ENCODE data around the gene PER3.

PER3 gene

GRCh38 chr1:7760245-7760644, 23.8 kb upstream of the PER3 start:
- Histone ChIP-seq H3K9me3 (ENCODE audit: insufficient read depth, low read depth, low read length) (no peaks in the 10 kb centered on the region), H4K20me1 (ENCODE audit: insufficient read depth, low read length, poor library complexity, severe bottlenecking) (no peaks in the 10 kb centered on the region), H3K27me3 (ENCODE audit: insufficient read depth, low read length, poor library complexity, severe bottlenecking) (no peaks in the 10 kb centered on the region), H3F3A (ENCODE audit: low read depth) (no peaks in the 10 kb centered on the region), H3K9me2 (replicated peaks; ENCODE audit: low read depth, low read length) (no peaks in the 10 kb centered on the region), H3K4me2 (ENCODE audit: low read depth, low read length, poor library complexity, severe bottlenecking) (no peak overlapping the region), H3K36me3 (ENCODE audit: insufficient read depth, low read length) (no peaks in the 10 kb centered on the region), H3K4me3 (ENCODE audit: low read length, poor library complexity, severe bottlenecking) (no peak overlapping the region), H3K79me2 (ENCODE audit: insufficient read depth, low read length) (no peaks in the 10 kb centered on the region), H3K4me1 (ENCODE audit: insufficient read depth, low read length, poor library complexity, severe bottlenecking) (no peaks in the 10 kb centered on the region), H2AFZ (ENCODE audit: low read length) (no peak overlapping the region), H3K9ac (ENCODE audit: low read depth, low read length, poor library complexity, severe bottlenecking) (no peak overlapping the region)
- TF ChIP-seq, protein P1, sequence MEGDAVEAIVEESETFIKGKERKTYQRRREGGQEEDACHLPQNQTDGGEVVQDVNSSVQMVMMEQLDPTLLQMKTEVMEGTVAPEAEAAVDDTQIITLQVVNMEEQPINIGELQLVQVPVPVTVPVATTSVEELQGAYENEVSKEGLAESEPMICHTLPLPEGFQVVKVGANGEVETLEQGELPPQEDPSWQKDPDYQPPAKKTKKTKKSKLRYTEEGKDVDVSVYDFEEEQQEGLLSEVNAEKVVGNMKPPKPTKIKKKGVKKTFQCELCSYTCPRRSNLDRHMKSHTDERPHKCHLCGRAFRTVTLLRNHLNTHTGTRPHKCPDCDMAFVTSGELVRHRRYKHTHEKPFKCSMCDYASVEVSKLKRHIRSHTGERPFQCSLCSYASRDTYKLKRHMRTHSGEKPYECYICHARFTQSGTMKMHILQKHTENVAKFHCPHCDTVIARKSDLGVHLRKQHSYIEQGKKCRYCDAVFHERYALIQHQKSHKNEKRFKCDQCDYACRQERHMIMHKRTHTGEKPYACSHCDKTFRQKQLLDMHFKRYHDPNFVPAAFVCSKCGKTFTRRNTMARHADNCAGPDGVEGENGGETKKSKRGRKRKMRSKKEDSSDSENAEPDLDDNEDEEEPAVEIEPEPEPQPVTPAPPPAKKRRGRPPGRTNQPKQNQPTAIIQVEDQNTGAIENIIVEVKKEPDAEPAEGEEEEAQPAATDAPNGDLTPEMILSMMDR (conservative IDR thresholded peaks at IDR 0.05; ENCODE audit: low read length), result no peak
- no peak for TF ChIP-seq EZH2phosphoT487 (IDR thresholded peaks at IDR 0.05; ENCODE audit: borderline replicate concordance)

GRCh38 chr1:7761103-7761502, 23.0 kb upstream of the PER3 start:
- Histone ChIP-seq H3K4me1 (ENCODE audit: insufficient read depth, low read length, poor library complexity, severe bottlenecking) (no peaks in the 10 kb centered on the region), H3K4me2 (ENCODE audit: low read depth, low read length, poor library complexity, severe bottlenecking) (no peak overlapping the region), H3K79me2 (ENCODE audit: insufficient read depth, low read length) (no peaks in the 10 kb centered on the region), H3K9me2 (replicated peaks; ENCODE audit: low read depth, low read length) (no peaks in the 10 kb centered on the region), H3K9me3 (ENCODE audit: insufficient read depth, low read depth, low read length) (no peaks in the 10 kb centered on the region), H3K36me3 (ENCODE audit: insufficient read depth, low read length) (no peaks in the 10 kb centered on the region), H3K27me3 (ENCODE audit: insufficient read depth, low read length, poor library complexity, severe bottlenecking) (no peaks in the 10 kb centered on the region), H4K20me1 (ENCODE audit: insufficient read depth, low read length, poor library complexity, severe bottlenecking) (no peaks in the 10 kb centered on the region), H3K4me3 (ENCODE audit: low read length, poor library complexity, severe bottlenecking) (no peak overlapping the region), H3F3A (ENCODE audit: low read depth) (no peaks in the 10 kb centered on the region), H3K9ac (ENCODE audit: low read depth, low read length, poor library complexity, severe bottlenecking) (no peak overlapping the region), H2AFZ (ENCODE audit: low read length) (no peak overlapping the region)
- TF ChIP-seq, protein P1 (conservative IDR thresholded peaks at IDR 0.05; ENCODE audit: low read length), result no peak
- TF ChIP-seq EZH2phosphoT487 (IDR thresholded peaks at IDR 0.05; ENCODE audit: borderline replicate concordance), result no peak

GRCh38 chr1:7767176-7767575, 16.9 kb upstream of the PER3 start:
- Histone ChIP-seq H2AFZ (ENCODE audit: low read length) (0 out of 2 replicates have a peak overlapping the region, but pooled peaks have one; percentile 52), H3K79me2 (ENCODE audit: insufficient read depth, low read length) (peaks cover 10% of the 10 kb centered on the region), H3K36me3 (ENCODE audit: insufficient read depth, low read length) (no peaks in the 10 kb centered on the region), H3K4me3 (ENCODE audit: low read length, poor library complexity, severe bottlenecking) (no peak overlapping the region), H3K9me3 (ENCODE audit: insufficient read depth, low read depth, low read length) (no peaks in the 10 kb centered on the region), H3K9me2 (replicated peaks; ENCODE audit: low read depth, low read length) (no peaks in the 10 kb centered on the region), H3K4me1 (ENCODE audit: insufficient read depth, low read length, poor library complexity, severe bottlenecking) (peaks cover 29% of the 10 kb centered on the region), H4K20me1 (ENCODE audit: insufficient read depth, low read length, poor library complexity, severe bottlenecking) (peaks cover 8% of the 10 kb centered on the region), H3K27me3 (ENCODE audit: insufficient read depth, low read length, poor library complexity, severe bottlenecking) (no peaks in the 10 kb centered on the region), H3K4me2 (ENCODE audit: low read depth, low read length, poor library complexity, severe bottlenecking) (no peak overlapping the region), H3F3A (ENCODE audit: low read depth) (no peaks in the 10 kb centered on the region), H3K9ac (ENCODE audit: low read depth, low read length, poor library complexity, severe bottlenecking) (no peak overlapping the region)
- TF ChIP-seq, protein P1 (conservative IDR thresholded peaks at IDR 0.05; ENCODE audit: low read length), result no peak
- TF ChIP-seq EZH2phosphoT487 (IDR thresholded peaks at IDR 0.05; ENCODE audit: borderline replicate concordance), result no peak
